ENCODE data around the gene PPP1R1C.

GRCh38 chr2:182047544-182047943, 61.9 kb downstream of the PPP1R1C start:
- TF ChIP-seq, protein P1, sequence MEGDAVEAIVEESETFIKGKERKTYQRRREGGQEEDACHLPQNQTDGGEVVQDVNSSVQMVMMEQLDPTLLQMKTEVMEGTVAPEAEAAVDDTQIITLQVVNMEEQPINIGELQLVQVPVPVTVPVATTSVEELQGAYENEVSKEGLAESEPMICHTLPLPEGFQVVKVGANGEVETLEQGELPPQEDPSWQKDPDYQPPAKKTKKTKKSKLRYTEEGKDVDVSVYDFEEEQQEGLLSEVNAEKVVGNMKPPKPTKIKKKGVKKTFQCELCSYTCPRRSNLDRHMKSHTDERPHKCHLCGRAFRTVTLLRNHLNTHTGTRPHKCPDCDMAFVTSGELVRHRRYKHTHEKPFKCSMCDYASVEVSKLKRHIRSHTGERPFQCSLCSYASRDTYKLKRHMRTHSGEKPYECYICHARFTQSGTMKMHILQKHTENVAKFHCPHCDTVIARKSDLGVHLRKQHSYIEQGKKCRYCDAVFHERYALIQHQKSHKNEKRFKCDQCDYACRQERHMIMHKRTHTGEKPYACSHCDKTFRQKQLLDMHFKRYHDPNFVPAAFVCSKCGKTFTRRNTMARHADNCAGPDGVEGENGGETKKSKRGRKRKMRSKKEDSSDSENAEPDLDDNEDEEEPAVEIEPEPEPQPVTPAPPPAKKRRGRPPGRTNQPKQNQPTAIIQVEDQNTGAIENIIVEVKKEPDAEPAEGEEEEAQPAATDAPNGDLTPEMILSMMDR (IDR thresholded peaks at IDR 0.05): no peak
- no peak for TF ChIP-seq ZFX (IDR thresholded peaks at IDR 0.05; ENCODE audit: borderline replicate concordance)
